ENCODE results near the gene CIZ1. TPM values are rescaled to one million over a fixed set of nuclear protein-coding genes. Genes with fewer than 3 reads are reported as not detected.

CIZ1 gene
- total RNA-seq, 1 donor from 2014 or later, result 164 TPM

GRCh38 chr9:128211186-128211980, 20.0 kb upstream of the CIZ1 start:
- H3K27ac Mint-ChIP-seq, result no peak overlapping the region
- no peak for DNase-seq (ENCODE audit: low spot score, unreplicated experiment)
- peaks cover 7% of the 10 kb centered on the region for H3K4me1 Mint-ChIP-seq (ENCODE audit: low read depth)
- H3K27me3 Mint-ChIP-seq, result peaks cover 9% of the 10 kb centered on the region
- no peak for TF ChIP-seq CTCF (IDR thresholded peaks at IDR 0.05; ENCODE audit: unreplicated experiment)
- H3K36me3 Mint-ChIP-seq (ENCODE audit: insufficient read depth), result no peaks in the 10 kb centered on the region
- no peak overlapping the region for H3K4me3 Mint-ChIP-seq (ENCODE audit: low read depth)
- H3K9me3 Mint-ChIP-seq (ENCODE audit: low read depth), result no peaks in the 10 kb centered on the region

GRCh38 chr9:128208946-128209669, 17.7 kb upstream of the CIZ1 start:
- no peak overlapping the region for H3K27ac Mint-ChIP-seq
- DNase-seq (ENCODE audit: low spot score, unreplicated experiment), result no peak
- H3K9me3 Mint-ChIP-seq (ENCODE audit: low read depth), result no peaks in the 10 kb centered on the region
- no peak for TF ChIP-seq CTCF (IDR thresholded peaks at IDR 0.05; ENCODE audit: unreplicated experiment)
- H3K4me1 Mint-ChIP-seq (ENCODE audit: low read depth), result peaks cover 11% of the 10 kb centered on the region
- no peaks in the 10 kb centered on the region for H3K36me3 Mint-ChIP-seq (ENCODE audit: insufficient read depth)
- no peak overlapping the region for H3K4me3 Mint-ChIP-seq (ENCODE audit: low read depth)
- peaks cover 23% of the 10 kb centered on the region for H3K27me3 Mint-ChIP-seq

- Mint-ChIP-seq H3K9me3 (ENCODE audit: low read depth) (no peaks in the 10 kb centered on the region), H3K36me3 (ENCODE audit: insufficient read depth) (no peaks in the 10 kb centered on the region), H3K4me1 (ENCODE audit: low read depth) (peaks cover 11% of the 10 kb centered on the region), H3K27me3 (peaks cover 24% of the 10 kb centered on the region), H3K27ac (no peak overlapping the region), H3K4me3 (ENCODE audit: low read depth) (no peak overlapping the region)
- no peak for DNase-seq (ENCODE audit: low spot score, unreplicated experiment)
- no peak for TF ChIP-seq CTCF (IDR thresholded peaks at IDR 0.05; ENCODE audit: unreplicated experiment)
Observed at GRCh38 chr9:128208386-128208785, 17.0 kb upstream of the CIZ1 start.

- no peak overlapping the region for H3K4me3 Mint-ChIP-seq (ENCODE audit: low read depth)
Observed at GRCh38 chr9:128206916-128207910, 15.8 kb upstream of the CIZ1 start.

More at GRCh38 chr9:128206916-128207910, 15.8 kb upstream of the CIZ1 start:
- Mint-ChIP-seq H3K36me3 (ENCODE audit: insufficient read depth) (no peaks in the 10 kb centered on the region), H3K4me1 (ENCODE audit: low read depth) (peaks cover 13% of the 10 kb centered on the region), H3K27me3 (peaks cover 24% of the 10 kb centered on the region), H3K9me3 (ENCODE audit: low read depth) (no peaks in the 10 kb centered on the region), H3K27ac (no peak overlapping the region)
- no peak for DNase-seq (ENCODE audit: low spot score, unreplicated experiment)
- no peak for TF ChIP-seq CTCF (IDR thresholded peaks at IDR 0.05; ENCODE audit: unreplicated experiment)

Data from progenitor cell of endocrine pancreas (in vitro differentiated cells).